C1 segment of cervical spinal cord (tissue), 14 donors: Measurements from ENCODE around the gene CNN2.

Source experiments
- DNase-seq, 14 donors: peaks; one replicate each; lab custom pipeline; 2025; lab: John Stamatoyannopoulos, UW

The CNN2 gene

DNA sequence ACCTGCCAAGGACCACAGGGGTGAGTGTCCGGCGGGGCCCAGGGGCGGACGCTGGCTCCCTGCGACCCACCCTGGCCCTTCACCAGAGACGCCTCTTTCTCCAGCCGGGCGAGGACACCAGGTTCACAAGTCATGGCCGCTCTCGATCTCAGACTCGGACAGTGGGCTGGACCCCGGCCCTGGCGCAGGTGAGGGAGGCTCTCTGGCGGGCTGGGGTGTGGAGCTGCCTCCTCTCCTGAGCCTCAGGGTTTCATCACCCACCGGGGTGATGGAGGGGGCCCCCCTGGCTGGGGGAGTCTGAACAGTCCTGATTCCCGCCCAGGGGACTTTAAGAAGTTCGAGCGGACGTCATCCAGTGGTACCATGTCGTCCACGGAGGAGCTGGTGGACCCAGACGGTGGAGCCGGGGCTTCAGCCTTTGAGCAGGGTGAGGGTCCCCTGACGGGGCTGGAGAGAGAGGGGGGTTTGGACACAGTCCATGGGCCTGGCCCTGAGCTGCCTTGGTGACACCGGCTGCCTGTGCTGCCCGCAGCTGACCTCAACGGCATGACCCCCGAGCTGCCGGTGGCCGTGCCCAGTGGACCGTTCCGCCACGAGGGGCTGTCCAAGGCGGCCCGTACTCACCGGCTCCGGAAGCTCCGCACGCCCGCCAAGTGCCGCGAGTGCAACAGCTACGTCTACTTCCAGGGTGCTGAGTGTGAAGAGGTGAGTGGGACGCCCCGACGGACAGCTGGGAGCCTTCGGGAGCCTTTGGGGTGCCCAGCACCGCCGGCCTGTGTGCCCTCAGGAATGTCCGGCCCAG, 54.2 kb downstream of the CNN2 start:
- no peak for DNase-seq

GRCh38 chr19:1081301-1082164, 55.1 kb downstream of the CNN2 start:
- no peak for DNase-seq

GRCh38 chr19:1082165-1082927, 55.9 kb downstream of the CNN2 start:
- DNase-seq, result no peak

GRCh38 chr19:1082928-1083816, 56.8 kb downstream of the CNN2 start:
- DNase-seq, result no peak

DNA sequence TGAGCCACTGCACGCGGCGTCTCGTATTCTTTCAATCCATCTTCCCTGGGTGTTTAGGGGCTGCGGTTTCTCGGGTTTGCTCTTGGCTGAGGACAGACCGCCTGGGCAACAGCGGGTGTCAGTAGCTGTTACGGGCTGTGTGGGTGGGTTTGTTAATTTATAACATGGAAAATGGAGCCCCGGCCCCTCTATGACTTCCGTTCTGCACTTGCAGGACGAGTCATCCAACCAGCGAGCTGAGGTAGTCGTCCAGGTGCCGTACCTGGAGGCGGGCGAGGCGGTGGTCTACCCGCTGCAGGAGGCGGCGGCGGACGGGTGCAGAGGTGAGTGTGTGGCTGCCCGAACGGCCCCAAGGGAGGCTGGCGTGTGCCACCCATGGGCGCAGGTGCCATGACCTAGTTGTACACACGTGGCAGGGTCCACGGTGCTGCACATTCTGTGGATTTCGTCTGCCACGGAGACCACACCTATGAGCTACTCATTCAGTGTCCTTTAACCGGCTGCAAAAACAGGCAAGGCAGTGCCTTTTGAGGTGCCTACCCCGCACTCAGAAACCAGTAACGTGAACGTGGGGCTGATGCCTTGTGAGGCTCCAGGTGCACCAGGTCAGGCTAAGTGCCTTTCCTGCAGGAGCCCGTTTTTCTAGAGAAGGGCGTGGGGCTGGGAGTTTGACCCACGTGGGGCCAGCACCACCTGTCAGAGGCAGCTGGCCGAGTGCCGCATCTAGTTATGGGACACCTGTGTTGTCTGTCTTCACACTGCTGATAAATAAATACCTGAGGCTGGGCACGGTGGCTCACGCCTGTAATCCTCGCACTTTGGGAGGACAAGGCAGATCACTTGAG, 57.8 kb downstream of the CNN2 start:
- DNase-seq, result no peak

DNA sequence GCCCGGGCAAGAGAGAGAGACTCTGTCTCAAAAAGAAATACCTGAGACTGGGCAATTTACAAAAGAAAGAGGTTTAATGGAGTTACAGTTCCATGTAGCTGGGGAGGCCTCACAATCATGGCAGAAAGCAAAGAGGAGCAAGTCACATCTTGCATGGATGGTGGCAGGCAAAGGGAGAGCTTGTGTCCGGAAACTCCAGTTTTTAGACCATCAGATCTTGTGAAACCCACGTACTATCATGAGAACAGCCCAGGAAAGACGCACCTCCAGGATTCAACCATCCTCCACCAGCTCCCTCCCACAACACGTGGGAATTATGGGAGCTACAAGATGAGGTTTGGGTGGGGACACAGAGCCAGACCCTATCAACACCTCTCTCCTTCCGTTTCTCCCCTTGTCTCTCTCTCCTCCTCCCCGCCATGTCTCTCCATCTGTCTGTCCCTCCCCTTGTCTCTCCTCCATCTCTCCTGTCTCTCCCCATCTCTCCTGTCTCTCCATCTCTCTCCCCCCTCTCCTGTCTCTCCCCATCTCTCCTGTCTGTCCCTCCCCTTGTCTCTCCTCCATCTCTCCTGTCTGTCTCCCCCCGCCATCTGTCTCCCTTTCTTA, 58.7 kb downstream of the CNN2 start:
- no peak for DNase-seq

- DNase-seq, result no peak
Observed at GRCh38 chr19:1085676-1086442, 59.5 kb downstream of the CNN2 start.

DNA sequence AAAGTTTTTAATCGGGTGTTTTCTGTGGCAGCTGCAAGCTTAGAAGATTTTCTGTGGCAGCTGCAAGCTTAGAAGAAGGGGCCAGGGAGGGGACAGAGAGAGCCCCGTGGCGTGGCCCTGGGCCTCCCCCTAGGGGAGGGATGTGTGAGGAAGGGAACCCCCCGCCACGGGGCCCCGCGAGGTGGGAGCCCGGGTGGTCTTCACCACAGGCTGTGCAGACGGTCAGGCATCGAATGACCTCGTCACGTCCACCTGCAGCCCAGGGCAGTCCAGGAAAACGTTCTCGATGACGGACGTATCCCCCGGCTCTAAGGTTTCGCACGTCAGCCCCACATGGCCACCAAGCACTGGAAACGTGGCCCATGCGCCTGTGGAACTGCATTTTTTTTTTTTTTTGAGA, 60.2 kb downstream of the CNN2 start:
- no peak for DNase-seq

GRCh38 chr19:1087813-1088415, 61.5 kb downstream of the CNN2 start:
- DNase-seq, result peak in 6 of 14 donors; percentile 19 to 50 (median 38)

DNA sequence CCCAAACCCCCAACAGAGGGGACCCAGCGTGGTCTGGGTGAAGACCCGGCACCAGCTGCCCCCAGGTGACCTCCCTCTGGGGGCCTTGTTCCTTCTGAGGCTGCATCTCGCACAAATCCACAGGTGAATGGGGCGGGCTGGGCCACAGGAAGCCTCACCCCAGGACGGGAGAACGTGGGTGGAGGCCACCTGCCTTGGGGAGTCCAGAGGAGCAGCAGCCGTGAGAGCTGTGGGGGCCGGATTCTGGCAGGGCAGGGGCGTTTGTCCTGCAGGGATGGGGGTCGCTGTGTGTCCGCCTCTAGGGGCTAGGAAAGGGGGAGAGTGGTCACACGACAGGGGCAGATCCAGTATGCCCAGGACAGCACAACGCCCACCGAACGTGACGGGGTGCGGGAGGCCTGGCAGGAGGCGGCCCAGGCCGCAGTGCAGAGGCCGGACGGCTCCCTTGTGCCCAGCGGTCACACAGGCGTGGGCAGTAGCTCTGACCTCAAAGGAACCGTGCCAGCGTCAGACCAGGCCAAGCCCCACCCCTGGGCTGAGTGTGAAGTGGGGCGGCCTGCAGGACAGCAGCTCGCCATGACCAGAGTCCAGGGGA, 62.1 kb downstream of the CNN2 start:
- DNase-seq, result no peak
